ENCODE measurements around the gene SHROOM1.

DNA sequence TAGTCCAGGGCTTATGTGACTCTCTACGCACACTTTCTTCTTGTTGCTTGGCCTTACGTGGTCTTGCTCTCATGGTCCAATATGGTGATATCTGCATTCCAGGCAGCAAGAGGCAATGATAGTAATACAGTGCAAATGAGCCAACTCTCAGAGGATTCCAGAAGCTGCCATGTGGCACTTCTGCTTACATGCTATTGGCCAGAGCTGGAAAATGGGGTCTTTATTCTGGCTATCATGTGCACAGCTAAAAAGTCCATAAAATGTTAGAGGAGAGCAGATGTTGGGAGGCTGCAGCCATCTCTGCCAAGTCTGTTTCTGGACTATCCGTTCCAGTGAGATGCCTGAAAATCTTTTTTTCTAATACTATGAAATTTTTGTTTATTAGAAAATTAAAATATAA, 50.5 kb downstream of the SHROOM1 start:
- TF ChIP-seq, protein P1, sequence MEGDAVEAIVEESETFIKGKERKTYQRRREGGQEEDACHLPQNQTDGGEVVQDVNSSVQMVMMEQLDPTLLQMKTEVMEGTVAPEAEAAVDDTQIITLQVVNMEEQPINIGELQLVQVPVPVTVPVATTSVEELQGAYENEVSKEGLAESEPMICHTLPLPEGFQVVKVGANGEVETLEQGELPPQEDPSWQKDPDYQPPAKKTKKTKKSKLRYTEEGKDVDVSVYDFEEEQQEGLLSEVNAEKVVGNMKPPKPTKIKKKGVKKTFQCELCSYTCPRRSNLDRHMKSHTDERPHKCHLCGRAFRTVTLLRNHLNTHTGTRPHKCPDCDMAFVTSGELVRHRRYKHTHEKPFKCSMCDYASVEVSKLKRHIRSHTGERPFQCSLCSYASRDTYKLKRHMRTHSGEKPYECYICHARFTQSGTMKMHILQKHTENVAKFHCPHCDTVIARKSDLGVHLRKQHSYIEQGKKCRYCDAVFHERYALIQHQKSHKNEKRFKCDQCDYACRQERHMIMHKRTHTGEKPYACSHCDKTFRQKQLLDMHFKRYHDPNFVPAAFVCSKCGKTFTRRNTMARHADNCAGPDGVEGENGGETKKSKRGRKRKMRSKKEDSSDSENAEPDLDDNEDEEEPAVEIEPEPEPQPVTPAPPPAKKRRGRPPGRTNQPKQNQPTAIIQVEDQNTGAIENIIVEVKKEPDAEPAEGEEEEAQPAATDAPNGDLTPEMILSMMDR (conservative IDR thresholded peaks at IDR 0.05 in 1 of 2, IDR thresholded peaks at IDR 0.05 in 1 of 2; ENCODE audit: low read depth in 1 of 2, low read length in 2 of 2): no peak
- TF ChIP-seq EZH2 (IDR thresholded peaks at IDR 0.05; ENCODE audit: low read length, missing control alignments): no peak
